HuH-7 (cell line): Measurements from ENCODE around the gene PPP1R16B.

Source experiments
- DNase-seq: peaks from one replicate; pipeline ENCODE4 v3.0.0; 2011; ENCODE audit warnings: low spot score

The PPP1R16B gene

GRCh38 chr20:38827770-38828281 is 22.3 kb downstream of the PPP1R16B start:
- DNase-seq, result no peak

DNA sequence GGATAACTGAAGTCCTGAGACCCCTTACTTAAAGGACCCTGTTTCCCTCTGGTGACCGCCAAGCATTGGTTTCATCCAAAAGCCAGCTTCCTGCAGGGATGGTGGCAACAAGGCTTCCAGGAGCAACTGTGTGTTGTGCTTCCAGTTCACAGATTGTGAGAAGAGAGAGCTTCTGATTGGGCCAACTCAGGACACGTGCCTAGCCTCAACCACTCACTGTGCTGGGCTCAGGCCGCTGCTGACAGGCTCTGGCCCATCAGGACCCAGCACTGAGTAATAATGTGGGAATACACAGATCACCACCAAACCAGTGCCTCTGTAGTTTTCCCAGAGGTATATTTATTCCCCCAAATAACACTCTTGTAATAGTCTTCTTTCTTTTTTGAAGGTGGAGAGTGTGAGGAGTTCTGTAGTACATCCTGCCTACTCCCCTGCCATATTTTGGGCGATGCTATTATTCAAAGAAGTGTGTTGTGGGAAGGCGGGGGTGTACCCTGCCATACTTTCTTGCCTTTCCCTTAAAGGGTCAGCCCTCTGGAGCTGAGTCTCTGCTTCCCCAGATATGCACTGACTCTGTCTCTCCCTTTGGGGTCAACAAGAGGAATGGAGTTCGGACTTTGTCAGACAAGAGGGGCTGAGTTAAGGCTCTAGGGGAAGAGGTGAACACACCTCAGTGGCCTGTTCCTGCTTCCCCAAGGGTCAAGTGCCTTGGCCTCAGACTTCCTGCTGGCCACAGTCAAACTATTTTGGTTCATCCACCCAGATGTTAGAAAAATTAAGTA is 23.2 kb downstream of the PPP1R16B start:
- DNase-seq, result no peak

DNA sequence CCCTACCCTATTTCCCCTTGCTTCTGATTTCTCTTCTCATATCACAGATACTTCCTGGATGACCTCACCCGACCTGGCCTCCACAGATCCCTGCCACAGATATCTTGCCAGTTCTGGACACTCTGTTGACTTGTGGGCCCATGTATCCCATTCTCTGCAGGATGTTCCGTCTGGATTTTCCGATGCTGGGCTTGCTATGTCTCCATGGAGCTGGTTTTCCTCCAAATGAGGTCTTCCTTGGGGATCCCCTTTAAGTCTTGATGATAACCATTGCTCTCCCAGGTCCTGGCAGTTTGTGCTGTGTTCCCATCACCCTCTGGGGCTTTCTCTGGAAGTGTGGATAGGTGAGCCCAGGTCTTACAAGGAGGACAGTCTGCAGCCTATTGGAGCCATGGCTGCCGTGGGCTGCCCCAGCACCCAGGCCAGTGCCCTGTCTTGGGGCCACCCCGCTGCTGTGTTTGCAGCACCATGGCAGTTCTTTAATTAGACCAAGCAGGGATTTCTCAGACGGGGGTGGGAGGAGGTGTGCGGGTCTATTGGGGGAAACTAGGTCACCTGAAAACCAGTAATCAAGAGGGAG is 23.9 kb downstream of the PPP1R16B start:
- DNase-seq, result no peak

DNA sequence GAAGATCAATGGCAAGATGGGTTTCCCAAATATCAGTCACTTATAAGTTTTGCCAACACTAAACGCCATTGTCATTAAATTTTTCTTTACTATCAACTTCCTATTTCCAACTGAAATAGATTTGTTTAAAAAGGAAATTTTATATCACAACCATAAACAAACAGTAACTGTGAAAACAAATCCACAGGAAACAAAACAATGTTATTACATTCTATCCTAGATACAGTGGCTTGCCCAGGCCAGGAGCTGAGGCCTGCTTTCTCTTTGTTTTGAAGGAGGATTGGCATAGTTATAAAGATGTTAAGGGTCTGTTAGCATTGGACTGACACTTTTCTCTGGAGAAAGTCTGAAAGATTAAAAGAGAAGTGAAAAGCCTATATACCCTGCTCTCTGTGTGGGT is 24.9 kb downstream of the PPP1R16B start:
- no peak for DNase-seq

- no peak for DNase-seq
These were observed 25.7 kb downstream of the PPP1R16B start for GRCh38 chr20:38831049-38831691.

- DNase-seq, result no peak
These were observed 26.6 kb downstream of the PPP1R16B start for GRCh38 chr20:38831995-38832620.

DNA sequence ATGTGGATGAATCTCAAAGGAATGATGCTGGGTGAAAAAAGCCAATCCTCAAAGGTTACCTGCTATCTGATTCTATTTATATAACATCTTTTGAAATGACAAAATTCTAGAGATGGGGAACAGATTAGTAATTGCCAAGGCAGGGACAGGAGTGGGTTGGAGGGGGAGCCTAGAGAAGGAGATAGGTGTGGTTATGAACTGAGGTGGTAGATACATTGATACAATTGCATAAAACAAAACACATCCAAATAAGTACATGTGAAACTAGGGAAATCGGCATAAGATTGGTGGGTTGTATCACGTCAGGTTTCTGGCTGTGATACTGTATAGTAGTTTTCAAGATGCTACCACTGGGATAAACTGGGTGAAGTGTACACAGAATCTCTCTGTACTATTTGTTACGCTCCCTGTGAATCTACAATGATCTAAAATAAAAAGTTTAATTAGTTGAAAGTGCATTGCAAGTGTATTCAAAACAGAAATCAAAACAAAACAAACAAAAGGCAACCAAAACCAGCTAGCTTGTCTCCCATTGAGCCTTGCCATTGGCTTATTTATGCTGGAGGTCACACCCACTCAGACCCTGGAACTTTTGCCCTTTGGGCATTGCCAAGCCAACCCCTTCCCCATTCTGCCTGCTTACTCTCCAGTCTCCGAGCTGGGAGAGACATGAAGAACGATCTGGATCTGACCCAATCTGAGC is 27.8 kb downstream of the PPP1R16B start:
- no peak for DNase-seq

DNA sequence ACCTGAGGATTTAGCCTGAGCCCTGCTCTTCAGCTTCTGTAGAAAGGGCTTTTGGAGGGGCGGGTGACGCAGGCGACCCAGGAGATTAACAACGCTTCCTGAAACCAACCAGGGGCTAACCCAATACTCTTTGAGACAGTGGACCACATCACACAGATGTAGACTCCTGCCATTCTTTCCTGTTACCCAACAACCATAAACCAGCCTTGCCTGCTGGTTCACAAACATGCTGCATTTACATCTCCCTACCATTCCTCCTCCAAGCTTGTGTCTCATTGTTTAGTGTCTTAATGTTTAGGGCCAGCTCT is 28.3 kb downstream of the PPP1R16B start:
- no peak for DNase-seq

DNA sequence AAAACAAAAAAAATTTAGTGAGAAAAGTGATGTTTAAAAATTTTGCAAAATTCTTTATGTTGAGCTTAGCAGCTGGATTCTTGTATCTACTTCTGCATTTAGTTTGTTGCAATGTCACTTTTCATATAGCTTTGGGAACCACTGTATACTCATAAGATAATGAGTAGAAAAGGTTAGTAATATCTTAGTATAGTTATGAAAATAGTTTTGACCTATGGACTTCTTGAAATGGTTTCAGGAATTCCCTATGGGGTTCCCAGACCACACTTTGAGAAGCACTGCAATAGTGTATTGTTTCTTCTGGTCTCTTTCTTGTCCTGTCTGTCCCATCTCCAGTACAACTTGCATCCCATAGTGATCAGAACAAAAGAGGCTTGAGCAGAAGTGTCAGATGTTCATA is 29.4 kb downstream of the PPP1R16B start:
- no peak for DNase-seq

DNA sequence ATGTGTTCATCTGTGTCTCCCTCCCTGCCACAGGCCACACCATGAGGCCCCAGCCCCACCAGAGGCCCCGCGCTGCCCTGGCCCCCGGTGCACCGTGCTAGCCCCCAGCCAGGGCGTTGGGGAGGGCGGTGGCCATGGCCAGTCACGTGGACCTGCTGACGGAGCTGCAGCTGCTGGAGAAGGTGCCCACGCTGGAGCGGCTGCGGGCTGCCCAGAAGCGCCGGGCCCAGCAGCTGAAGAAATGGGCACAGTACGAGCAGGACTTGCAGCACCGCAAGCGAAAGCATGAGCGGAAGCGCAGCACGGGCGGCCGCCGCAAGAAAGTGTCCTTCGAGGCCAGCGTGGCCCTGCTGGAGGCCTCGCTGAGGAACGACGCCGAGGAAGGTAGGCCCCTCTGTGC is 30.3 kb downstream of the PPP1R16B start:
- DNase-seq, result no peak

DNA sequence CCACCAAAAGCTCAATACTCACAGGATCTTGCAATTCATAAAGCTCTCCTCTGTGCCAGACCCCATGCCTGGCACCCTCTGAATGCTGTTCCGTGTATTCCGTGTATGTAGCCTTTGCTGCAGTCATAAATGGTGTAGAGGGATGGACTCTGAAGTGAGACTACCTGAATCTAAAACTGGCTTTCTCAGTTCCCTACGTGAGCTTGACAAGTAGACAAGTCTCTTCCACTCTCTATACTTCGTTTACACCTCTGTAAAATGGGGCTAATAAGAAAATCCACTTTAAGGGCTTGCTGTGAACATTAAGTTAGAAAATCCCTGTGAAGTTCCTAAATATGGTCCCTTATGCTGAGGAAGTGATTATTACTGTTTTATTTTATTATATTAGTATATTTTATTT is 31.5 kb downstream of the PPP1R16B start:
- no peak for DNase-seq

DNA sequence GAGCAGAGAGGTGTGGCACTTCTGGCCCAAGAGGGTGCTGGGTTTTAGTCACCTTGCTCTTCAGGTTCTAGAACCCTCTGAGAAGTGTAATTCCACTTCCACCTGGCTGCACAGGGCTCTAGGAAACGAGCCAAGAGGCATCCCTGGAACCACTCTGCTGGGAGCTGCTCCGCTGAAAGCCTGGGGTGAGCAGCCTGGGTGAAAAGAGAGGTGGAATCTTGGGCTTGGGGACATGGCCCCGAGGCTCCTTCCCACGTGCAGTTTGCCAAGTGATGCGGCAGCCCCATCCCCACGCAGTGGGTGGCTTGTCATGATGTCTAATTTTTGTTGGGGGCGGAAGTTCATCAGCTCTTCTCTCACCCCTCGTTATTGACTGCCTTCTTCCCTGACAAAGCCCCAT is 32.8 kb downstream of the PPP1R16B start:
- no peak for DNase-seq

DNA sequence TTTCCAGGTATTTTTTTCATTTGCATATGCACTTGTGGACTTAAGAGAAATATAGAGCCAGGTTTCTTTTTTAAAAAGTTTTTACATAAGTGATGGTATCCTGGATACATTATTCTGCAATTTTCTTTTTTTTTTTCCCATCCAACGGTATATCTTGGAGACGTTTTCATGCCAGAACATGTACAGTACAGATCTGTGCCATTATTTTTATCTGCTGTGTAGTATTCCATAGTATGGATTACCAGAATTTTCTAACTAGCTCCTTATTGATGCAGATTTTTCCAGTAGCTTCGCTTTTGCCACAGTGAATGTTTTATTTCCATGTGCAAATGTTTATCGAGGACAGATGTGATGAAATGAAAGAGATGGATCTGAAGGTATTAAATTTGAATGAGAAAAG is 34.1 kb downstream of the PPP1R16B start:
- DNase-seq, result no peak

GRCh38 chr20:38840053-38840893 is 34.8 kb downstream of the PPP1R16B start:
- no peak for DNase-seq

DNA sequence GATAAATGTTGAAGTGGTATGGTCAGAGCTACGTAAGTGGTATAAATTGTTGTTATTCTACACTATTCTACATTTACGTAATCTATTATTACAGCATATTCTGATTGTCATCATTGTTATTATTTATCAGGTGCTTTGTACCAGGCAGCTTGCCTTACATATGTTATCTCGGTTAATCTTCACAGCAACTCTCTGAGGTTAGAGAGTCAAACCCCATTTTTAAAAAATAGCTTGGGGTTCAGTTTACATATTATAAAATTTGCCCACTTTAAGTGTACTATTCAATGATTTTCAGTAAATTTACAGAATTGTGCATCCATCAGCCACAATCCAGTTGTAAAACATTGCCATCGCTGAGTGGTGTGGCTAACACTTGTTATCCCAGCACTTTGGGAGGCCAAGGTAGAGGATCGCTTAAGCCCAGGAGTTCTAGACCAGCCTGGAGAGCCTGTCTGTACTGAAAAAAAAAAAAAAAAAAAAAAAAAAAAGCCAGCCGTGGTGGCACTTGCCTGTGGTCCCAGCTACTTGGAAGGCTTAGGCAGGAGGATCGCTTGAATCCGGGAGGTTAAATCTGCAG is 35.5 kb downstream of the PPP1R16B start:
- DNase-seq, result no peak

- no peak for DNase-seq
These were observed 36.1 kb downstream of the PPP1R16B start for GRCh38 chr20:38841570-38841969.

DNA sequence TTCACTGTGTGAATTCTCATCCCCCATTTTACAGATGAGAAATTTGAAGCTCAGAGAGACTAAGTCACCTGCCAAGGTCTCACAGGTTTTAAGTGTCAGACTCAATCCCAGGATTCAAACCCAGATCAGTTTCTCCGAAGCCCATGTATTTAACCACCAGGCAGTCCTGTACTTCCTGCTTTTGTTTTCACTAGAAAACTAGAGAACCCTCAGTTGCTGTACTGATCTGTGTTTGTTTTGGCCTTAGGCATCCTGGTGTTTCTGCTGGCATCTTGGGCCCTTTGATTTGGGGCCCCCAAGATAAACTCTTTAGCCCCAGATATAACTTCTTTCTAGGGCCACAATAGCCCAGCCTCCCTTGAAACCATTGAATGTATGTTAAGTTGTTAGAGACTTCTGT is 36.5 kb downstream of the PPP1R16B start:
- no peak for DNase-seq

GRCh38 chr20:38842558-38842981 is 37.1 kb downstream of the PPP1R16B start:
- no peak for DNase-seq

- DNase-seq, result no peak
These were observed 37.8 kb downstream of the PPP1R16B start for GRCh38 chr20:38843346-38843745.

GRCh38 chr20:38844963-38845362 is 39.5 kb downstream of the PPP1R16B start:
- no peak for DNase-seq

DNA sequence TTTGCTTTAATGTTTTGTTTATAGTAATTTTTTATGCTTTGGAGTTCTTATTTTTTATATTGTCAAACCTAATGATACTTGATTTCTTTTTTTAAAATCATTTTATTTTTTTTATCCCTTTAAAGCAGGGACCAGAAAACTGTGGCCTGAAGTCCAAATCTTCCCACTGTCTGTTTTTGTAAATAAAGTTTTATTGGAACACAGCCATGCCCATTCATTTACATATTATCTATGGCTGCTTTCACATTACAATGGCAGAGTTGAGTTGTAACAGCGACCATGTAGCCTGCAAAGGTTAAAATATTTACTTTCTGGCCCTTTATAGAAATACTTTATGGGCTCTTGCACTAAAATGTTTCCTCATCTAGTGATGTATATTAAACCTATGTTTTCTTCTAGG is 42.3 kb downstream of the PPP1R16B start:
- DNase-seq, result no peak
